HepG2 (cell line): ENCODE results near the gene MXRA8. TPM values are rescaled to one million over a fixed set of nuclear protein-coding genes. Genes with fewer than 3 reads are reported as not detected.

Experiments used
- NFIB ChIP-seq: sonication (generic); formaldehyde crosslinking; IDR thresholded peaks from 2 replicates; pipeline ENCODE4 v1.9.0; 2021; ENCODE audit warnings: missing genetic modification reagents, mild to moderate bottlenecking, borderline replicate concordance
- TAF1 ChIP-seq: sonication (generic); formaldehyde crosslinking; IDR thresholded peaks from 2 replicates; pipeline ENCODE4 v1.4.0; 2020; ENCODE audit warnings: missing genetic modification reagents
- TARDBP ChIP-seq: sonication (generic); formaldehyde crosslinking; IDR thresholded peaks from 2 replicates; pipeline ENCODE4 v1.8.0; 2022; ENCODE audit warnings: mild to moderate bottlenecking, missing genetic modification reagents
- XRCC5 ChIP-seq: fragments of 200-400 bp; formaldehyde crosslinking; optimal IDR thresholded peaks from 2 replicates; pipeline ENCODE3; 2017; ENCODE audit warnings: mild to moderate bottlenecking, low read length
- ZNF501 ChIP-seq: sonication (generic); formaldehyde crosslinking; IDR thresholded peaks from 2 replicates; pipeline ENCODE4 v1.5.1; 2020; ENCODE audit warnings: mild to moderate bottlenecking, moderate library complexity, missing genetic modification reagents
- polyA plus RNA-seq, 8 experiments: library from polyadenylated mRNA; depleted of rRNA in 3 of 8; stranded (reverse) in 7 of 8; unstranded in 1 of 8; fragments of >200 nt; fragmentation: Illumina TruSeq in 4 of 8; extraction: Trizol in 4 of 8; gene quantifications; 2 replicates each; pipeline versions ENCODE4 v1.2.1 to v1.2.3, GENCODE V29; 2011 to 2016; ENCODE audit warnings: low read depth in 4 of 8, missing spikeins in 1 of 8, mixed read lengths in 1 of 8; ENCODE audit not compliant: insufficient read depth in 1 of 8
- total RNA-seq, 5 experiments: library from RNA; depleted of rRNA; stranded (reverse); fragments of >200 nt; fragmentation: Illumina TruSeq; extraction: Trizol; gene quantifications; 2 replicates each; pipeline ENCODE4 v1.2.3, GENCODE V29; 2016; ENCODE audit warnings: low read depth in 1 of 5
- TF ChIP-seq, protein P1 (sequence below): sonication (generic); formaldehyde crosslinking; IDR thresholded peaks from 2 replicates; pipeline ENCODE4 v1.8.0; 2023; ENCODE audit warnings: mild to moderate bottlenecking, missing genetic modification reagents
- TF ChIP-seq, protein P2 (sequence below), 2 experiments: fragments of 450-650 bp in 1 of 2; sonication (generic) in 1 of 2; formaldehyde crosslinking; IDR thresholded peaks; 2 replicates each; pipeline versions ENCODE4 v1.5.0 to v1.8.0; 2020 to 2022; ENCODE audit warnings: mild to moderate bottlenecking in 1 of 2, missing genetic modification reagents in 1 of 2
- TF ChIP-seq, protein P3 (sequence below): sonication (generic); formaldehyde crosslinking; IDR thresholded peaks from 2 replicates; pipeline ENCODE4 v1.5.0; 2020; ENCODE audit warnings: missing genetic modification reagents
- TF ChIP-seq, protein P4 (sequence below): sonication (generic); formaldehyde crosslinking; IDR thresholded peaks from 2 replicates; pipeline ENCODE4 v1.5.1; 2020; ENCODE audit warnings: mild to moderate bottlenecking, missing genetic modification reagents, moderate library complexity
- TF ChIP-seq, protein P5 (sequence below): sonication (generic); formaldehyde crosslinking; IDR thresholded peaks from 2 replicates; pipeline ENCODE4 v1.5.0; 2020; ENCODE audit warnings: mild to moderate bottlenecking, missing genetic modification reagents
- TF ChIP-seq, protein P6 (sequence below): sonication (generic); formaldehyde crosslinking; IDR thresholded peaks from 2 replicates; pipeline ENCODE4 v1.4.0; 2020; ENCODE audit warnings: missing genetic modification reagents, borderline replicate concordance
- TF ChIP-seq, protein P7 (sequence below): sonication (generic); formaldehyde crosslinking; IDR thresholded peaks from 2 replicates; pipeline ENCODE4 v1.5.0; 2020; ENCODE audit warnings: mild to moderate bottlenecking, missing genetic modification reagents

Gene MXRA8
- total and polyA plus RNA-seq, 2 of the 13 experiments (the other 11 are each of a cell fraction or from before 2014, with no cell fraction given) = 19.8 to 44.8 TPM

DNA sequence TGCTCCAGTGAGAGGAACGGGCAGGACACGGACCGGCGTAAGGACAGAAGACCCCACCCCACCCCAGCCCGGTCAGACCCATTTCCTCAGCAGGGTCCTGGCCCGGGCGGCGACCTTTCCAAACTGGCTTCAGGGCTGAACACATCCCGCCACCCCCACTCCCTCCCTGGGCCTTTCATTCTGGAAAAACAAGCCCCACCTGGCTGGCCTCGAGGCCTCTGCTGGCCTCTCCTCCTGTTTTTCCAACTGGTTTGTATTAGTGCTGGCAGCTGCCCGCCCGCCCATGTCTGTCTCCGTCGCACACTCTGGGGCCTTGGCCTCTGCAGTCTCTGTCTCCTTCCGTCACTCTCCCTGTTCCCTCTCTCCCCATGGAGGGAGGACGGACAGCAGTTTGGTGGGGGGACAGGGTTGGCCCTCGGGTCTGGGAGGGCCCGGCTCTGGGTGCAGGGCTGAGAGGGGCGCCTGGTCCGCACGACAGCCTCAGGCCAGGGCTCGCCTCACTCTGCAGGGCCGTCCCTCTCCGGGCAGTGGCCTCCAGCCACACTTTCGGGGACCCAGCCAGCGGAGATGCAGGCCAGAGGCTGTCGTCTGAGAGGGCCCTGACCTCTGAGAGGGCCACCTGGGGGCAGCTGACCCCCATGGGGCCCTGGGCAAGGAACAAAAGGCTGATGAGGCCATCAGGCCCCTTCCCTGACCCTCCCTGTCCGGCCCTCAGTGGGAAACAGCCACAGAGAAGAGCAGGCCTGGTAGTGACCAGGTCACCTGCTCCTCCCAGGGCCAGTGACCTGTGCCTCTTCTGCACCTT, 1.5 kb upstream of the MXRA8 start (continued):
- peak; percentile 70 for TF ChIP-seq TARDBP (CRISPR knock-in tag)
- peak; percentile 42; the same call in 1 of the 2 replicates for TF ChIP-seq ZNF501 (CRISPR knock-in tag)
- TF ChIP-seq, protein P1, sequence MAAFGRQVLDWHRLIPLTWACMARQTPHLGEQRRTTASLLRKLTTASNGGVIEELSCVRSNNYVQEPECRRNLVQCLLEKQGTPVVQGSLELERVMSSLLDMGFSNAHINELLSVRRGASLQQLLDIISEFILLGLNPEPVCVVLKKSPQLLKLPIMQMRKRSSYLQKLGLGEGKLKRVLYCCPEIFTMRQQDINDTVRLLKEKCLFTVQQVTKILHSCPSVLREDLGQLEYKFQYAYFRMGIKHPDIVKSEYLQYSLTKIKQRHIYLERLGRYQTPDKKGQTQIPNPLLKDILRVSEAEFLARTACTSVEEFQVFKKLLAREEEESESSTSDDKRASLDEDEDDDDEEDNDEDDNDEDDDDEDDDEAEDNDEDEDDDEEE (CRISPR knock-in tag) = no peak
- TF ChIP-seq, protein P2, sequence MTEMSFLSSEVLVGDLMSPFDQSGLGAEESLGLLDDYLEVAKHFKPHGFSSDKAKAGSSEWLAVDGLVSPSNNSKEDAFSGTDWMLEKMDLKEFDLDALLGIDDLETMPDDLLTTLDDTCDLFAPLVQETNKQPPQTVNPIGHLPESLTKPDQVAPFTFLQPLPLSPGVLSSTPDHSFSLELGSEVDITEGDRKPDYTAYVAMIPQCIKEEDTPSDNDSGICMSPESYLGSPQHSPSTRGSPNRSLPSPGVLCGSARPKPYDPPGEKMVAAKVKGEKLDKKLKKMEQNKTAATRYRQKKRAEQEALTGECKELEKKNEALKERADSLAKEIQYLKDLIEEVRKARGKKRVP (CRISPR knock-in tag; IDR thresholded peaks at IDR 0.05) = no peak
- TF ChIP-seq, protein P3, sequence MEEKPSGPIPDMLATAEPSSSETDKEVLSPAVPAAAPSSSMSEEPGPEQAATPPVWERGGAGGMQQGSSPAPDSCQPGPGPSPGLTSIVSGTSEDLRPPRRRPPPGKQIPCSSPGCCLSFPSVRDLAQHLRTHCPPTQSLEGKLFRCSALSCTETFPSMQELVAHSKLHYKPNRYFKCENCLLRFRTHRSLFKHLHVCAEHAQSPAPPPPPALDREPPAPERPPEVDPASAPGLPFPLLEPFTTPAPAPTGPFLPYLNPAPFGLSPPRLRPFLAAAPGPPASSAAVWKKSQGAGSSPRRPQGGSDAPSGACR (CRISPR knock-in tag) = no peak
- no peak for TF ChIP-seq XRCC5
- no peak for TF ChIP-seq NFIB (CRISPR knock-in tag)
- TF ChIP-seq, protein P4, sequence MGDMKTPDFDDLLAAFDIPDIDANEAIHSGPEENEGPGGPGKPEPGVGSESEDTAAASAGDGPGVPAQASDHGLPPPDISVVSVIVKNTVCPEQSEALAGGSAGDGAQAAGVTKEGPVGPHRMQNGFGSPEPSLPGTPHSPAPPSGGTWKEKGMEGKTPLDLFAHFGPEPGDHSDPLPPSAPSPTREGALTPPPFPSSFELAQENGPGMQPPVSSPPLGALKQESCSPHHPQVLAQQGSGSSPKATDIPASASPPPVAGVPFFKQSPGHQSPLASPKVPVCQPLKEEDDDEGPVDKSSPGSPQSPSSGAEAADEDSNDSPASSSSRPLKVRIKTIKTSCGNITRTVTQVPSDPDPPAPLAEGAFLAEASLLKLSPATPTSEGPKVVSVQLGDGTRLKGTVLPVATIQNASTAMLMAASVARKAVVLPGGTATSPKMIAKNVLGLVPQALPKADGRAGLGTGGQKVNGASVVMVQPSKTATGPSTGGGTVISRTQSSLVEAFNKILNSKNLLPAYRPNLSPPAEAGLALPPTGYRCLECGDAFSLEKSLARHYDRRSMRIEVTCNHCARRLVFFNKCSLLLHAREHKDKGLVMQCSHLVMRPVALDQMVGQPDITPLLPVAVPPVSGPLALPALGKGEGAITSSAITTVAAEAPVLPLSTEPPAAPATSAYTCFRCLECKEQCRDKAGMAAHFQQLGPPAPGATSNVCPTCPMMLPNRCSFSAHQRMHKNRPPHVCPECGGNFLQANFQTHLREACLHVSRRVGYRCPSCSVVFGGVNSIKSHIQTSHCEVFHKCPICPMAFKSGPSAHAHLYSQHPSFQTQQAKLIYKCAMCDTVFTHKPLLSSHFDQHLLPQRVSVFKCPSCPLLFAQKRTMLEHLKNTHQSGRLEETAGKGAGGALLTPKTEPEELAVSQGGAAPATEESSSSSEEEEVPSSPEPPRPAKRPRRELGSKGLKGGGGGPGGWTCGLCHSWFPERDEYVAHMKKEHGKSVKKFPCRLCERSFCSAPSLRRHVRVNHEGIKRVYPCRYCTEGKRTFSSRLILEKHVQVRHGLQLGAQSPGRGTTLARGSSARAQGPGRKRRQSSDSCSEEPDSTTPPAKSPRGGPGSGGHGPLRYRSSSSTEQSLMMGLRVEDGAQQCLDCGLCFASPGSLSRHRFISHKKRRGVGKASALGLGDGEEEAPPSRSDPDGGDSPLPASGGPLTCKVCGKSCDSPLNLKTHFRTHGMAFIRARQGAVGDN (CRISPR knock-in tag) = peak; percentile 92
- TF ChIP-seq, protein P5, sequence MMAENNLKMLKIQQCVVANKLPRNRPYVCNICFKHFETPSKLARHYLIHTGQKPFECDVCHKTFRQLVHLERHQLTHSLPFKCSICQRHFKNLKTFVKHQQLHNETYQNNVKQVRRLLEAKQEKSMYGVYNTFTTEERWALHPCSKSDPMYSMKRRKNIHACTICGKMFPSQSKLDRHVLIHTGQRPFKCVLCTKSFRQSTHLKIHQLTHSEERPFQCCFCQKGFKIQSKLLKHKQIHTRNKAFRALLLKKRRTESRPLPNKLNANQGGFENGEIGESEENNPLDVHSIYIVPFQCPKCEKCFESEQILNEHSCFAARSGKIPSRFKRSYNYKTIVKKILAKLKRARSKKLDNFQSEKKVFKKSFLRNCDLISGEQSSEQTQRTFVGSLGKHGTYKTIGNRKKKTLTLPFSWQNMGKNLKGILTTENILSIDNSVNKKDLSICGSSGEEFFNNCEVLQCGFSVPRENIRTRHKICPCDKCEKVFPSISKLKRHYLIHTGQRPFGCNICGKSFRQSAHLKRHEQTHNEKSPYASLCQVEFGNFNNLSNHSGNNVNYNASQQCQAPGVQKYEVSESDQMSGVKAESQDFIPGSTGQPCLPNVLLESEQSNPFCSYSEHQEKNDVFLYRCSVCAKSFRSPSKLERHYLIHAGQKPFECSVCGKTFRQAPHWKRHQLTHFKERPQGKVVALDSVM (CRISPR knock-in tag) = peak; percentile 88
- TF ChIP-seq, protein P6, sequence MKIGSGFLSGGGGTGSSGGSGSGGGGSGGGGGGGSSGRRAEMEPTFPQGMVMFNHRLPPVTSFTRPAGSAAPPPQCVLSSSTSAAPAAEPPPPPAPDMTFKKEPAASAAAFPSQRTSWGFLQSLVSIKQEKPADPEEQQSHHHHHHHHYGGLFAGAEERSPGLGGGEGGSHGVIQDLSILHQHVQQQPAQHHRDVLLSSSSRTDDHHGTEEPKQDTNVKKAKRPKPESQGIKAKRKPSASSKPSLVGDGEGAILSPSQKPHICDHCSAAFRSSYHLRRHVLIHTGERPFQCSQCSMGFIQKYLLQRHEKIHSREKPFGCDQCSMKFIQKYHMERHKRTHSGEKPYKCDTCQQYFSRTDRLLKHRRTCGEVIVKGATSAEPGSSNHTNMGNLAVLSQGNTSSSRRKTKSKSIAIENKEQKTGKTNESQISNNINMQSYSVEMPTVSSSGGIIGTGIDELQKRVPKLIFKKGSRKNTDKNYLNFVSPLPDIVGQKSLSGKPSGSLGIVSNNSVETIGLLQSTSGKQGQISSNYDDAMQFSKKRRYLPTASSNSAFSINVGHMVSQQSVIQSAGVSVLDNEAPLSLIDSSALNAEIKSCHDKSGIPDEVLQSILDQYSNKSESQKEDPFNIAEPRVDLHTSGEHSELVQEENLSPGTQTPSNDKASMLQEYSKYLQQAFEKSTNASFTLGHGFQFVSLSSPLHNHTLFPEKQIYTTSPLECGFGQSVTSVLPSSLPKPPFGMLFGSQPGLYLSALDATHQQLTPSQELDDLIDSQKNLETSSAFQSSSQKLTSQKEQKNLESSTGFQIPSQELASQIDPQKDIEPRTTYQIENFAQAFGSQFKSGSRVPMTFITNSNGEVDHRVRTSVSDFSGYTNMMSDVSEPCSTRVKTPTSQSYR (CRISPR knock-in tag) = no peak
- TF ChIP-seq, protein P7, sequence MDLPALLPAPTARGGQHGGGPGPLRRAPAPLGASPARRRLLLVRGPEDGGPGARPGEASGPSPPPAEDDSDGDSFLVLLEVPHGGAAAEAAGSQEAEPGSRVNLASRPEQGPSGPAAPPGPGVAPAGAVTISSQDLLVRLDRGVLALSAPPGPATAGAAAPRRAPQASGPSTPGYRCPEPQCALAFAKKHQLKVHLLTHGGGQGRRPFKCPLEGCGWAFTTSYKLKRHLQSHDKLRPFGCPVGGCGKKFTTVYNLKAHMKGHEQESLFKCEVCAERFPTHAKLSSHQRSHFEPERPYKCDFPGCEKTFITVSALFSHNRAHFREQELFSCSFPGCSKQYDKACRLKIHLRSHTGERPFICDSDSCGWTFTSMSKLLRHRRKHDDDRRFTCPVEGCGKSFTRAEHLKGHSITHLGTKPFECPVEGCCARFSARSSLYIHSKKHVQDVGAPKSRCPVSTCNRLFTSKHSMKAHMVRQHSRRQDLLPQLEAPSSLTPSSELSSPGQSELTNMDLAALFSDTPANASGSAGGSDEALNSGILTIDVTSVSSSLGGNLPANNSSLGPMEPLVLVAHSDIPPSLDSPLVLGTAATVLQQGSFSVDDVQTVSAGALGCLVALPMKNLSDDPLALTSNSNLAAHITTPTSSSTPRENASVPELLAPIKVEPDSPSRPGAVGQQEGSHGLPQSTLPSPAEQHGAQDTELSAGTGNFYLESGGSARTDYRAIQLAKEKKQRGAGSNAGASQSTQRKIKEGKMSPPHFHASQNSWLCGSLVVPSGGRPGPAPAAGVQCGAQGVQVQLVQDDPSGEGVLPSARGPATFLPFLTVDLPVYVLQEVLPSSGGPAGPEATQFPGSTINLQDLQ (CRISPR knock-in tag) = no peak
- TF ChIP-seq TAF1 (CRISPR knock-in tag) = no peak; the same call in 1 of the 2 replicates
